GM18951 (cell line): ENCODE data around the gene ADAMTS2.

Experiments used
- POLR2A ChIP-seq: IDR thresholded peaks from 4 replicates; pipeline ENCODE4 v1.6.1; 2011; ENCODE audit warnings: mild to moderate bottlenecking; ENCODE audit not compliant: insufficient read length, insufficient read depth; ENCODE audit errors: extremely low read depth
- in situ Hi-C: fragments of 300-500 bp; cut with MboI; formaldehyde crosslinking; loops from one replicate; pipeline ENCODE4 v1.12.0; 2022; ENCODE audit warnings: low sequenced_read_pairs, mixed read lengths, inconsistent platforms; ENCODE audit not compliant: unreplicated experiment

Gene ADAMTS2

GRCh38 chr5:179229331-179229831 is 115.9 kb downstream of the ADAMTS2 start:
- no peak for TF ChIP-seq POLR2A
- in situ Hi-C loops, result no loop called here

GRCh38 chr5:179228341-179229121 is 116.7 kb downstream of the ADAMTS2 start:
- no peak for TF ChIP-seq POLR2A
- in situ Hi-C loops, result no loop called here

DNA sequence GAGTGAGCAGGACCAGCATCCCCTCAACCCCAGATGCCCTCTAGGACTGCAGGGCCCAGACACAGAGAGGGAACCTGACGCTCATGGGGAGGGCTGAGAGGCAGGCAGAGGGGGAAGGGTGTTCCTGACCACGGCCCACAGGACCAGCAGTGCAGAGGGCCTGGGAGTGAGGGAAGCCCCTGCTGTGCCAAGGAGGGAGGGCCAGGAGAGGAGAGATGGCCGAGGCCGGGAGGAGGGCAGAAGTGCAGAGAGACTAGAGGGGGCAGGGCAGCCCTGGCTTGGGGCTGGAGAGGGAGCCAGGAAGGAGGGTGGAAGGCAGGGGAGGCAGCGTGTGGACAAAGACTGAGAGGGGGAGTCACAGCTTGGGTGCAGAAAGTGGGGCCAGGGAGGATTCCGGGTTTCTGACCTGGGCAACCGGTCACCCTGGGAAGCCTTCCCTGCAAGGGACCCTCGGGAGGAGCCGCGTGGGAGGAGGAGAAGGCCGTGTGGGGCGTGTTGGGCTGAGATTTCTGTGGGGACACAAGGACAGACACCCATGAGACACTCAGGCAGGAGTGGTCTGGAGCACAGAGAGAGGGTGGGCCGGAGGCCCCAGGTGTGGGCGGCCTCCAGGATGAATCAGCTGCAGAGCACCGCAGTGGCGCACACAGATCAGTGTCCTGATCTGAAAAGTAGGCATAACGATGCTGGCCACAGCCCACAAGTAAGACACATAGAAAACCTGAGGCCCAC is 117.5 kb downstream of the ADAMTS2 start:
- in situ Hi-C loops, result no loop called here
- TF ChIP-seq POLR2A, result no peak

DNA sequence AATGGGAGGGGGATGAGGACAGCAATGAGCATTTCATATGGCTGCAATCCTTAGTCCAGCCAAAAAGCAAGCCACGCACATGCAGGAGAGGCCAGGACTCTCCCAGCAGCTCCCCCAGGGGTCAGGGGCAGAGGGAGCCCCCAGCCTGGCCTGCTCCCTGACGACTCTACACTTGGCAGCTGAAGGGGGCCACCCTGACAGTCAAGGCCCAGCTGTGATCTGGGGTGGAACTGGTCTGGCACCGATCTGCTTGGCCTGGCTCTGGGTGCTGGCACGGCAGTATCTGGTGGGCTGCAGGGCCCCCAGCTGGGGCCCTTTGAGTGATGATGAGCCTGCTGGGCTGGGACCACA is 118.1 kb downstream of the ADAMTS2 start:
- TF ChIP-seq POLR2A, result no peak
- in situ Hi-C loops, result no loop called here

- no peak for TF ChIP-seq POLR2A
- in situ Hi-C loops, result no loop called here
These were observed 118.6 kb downstream of the ADAMTS2 start for GRCh38 chr5:179226696-179227095.

- TF ChIP-seq POLR2A, result no peak
- in situ Hi-C loops, result no loop called here
These were observed 119.9 kb downstream of the ADAMTS2 start for GRCh38 chr5:179225387-179225786.

DNA sequence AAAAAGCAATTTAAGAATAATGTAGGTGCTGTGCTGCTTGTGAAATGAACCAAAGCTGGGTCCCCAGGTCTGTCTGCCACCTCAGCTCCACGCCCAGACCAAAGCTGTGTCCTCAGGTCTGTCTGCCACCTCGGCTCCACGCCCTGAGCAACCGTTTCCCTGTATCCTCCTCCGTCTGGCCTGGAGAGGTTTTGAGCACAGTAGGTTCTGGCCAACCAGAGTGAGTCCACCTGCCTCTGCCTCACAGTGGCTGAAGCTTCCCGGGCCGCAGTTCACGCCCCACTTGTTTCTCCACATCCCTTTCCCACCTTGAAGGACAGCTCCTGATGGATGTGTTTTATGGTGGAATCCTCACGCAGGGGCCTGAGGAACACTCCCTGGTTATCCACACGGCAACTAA is 120.5 kb downstream of the ADAMTS2 start:
- no peak for TF ChIP-seq POLR2A
- in situ Hi-C loops, result no loop called here

GRCh38 chr5:179223961-179224360 is 121.3 kb downstream of the ADAMTS2 start:
- no peak for TF ChIP-seq POLR2A
- in situ Hi-C loops, result no loop called here

GRCh38 chr5:179223528-179223927 is 121.7 kb downstream of the ADAMTS2 start:
- no peak for TF ChIP-seq POLR2A
- in situ Hi-C loops, result no loop called here

DNA sequence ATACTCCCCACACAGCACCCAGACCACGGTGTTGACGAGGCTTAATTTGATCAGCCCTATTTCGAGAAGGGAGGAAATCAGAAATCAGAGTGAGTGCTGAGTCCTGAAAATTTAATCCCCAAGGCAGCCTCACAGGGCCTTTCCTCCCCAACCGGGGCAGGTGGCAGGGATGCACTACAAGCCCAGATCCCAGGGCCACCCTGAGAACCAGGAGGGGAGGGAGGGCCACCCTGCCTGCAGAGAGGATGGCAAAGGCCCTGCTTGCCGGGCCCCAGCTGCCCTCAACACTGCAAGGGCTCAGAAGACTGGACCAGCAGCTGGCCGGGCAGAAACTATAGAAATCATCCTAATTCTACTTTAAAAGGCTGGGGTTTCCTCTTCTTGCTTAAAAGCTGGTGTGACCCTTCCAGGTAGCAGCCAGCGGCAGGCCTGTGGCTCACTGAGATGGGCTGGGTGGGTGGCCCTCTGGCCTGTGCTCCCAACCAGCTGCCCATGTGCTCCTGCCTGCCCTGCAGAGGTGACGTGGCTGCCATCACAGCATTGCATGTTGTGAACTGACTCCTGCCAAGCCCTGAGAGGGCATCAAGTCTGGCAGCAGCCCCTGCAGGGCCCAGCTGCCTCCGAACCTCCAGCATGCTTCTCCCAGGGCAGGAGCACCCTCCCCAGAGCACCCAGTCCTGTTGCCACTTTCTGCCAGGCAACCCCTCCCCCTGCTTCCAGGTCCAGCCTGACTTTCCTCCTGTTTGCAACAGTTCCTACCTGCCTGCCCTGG is 122.8 kb downstream of the ADAMTS2 start:
- TF ChIP-seq POLR2A, result no peak
- in situ Hi-C loops, result no loop called here

DNA sequence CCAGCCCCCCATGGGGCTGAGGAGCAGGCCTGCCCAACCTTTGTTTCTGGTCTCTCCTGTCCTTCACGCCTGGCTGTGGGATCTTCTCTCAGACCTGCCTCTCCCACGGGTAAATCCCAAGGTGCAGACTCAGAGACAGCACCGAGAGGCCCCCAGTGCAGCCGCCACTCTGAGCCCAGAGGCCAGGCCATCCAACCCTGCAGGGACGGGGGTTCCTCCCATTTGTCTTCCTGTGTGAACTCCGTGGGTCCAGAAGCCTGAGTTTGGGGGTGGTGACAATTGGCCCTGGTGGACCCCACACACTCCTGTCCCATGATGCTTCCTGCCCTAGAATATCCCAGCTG is 123.4 kb downstream of the ADAMTS2 start:
- in situ Hi-C loops, result no loop called here

DNA sequence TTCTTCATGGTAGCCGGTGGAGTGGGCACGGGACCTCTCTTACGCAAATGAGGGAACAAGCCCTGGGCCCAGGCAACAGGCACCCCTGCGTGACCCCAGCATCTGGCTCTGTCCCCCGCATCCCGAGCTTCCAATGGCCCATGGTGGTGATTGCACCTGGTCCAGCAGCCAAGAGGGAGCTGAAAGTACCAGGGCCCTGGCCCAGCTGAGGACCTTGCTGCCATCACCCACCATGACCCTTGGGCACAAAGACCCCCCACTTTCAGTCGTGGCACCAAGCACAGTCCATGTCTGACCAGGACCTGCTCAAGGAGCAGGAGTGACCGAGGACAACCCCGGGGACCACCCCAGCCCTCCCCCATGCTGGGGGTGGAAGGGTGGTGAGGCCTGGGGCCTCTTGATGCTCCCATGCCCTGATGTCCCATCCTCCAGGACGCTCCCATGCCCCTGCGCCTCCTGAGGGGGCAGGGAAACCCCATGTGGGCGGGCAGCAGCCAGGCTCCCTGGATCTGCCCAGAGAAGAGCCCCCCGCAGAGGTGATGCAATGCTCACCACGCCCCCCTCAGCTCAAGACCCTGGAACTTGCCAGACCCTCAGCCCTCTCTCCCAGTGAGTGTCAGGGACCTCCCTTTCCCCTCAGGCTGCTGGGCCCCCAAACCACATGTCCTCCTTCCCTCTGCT is 123.9 kb downstream of the ADAMTS2 start:
- in situ Hi-C loops, result no loop called here
- no peak for TF ChIP-seq POLR2A

More for the DNA sequence above, 123.4 kb downstream of the ADAMTS2 start:
- TF ChIP-seq POLR2A, result no peak

DNA sequence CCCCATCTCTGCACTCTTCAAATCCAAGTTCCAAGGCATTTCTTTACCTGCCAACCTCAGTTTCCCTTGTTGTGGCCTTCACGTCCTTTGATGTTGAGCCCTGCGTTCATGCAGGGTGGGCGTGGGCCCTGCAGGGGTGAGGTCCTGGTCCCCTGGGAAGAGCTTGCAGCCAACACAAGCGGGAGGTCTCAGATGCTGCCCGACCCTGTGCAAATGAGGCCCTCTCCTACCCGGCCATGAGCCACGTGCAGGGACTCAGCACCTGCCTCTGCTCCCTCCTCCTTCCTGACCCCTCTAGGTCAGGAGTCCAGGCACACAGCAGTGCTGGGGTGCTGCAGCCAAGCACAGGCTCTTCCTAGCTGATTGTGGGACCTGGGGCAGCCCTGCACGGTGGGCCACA is 124.5 kb downstream of the ADAMTS2 start:
- TF ChIP-seq POLR2A, result no peak
- in situ Hi-C loops, result no loop called here
